ENCODE measurements around the gene AMPD3. TPM values are rescaled to one million over a fixed set of nuclear protein-coding genes. Genes with fewer than 3 reads are reported as not detected.
A peak's percentile ranks its signal among the peaks of the same experiment; 100 is the strongest.

Gene AMPD3
- total and polyA plus RNA-seq, 12 donors = 0.59 to 8.7 (median 2.4) TPM

DNA sequence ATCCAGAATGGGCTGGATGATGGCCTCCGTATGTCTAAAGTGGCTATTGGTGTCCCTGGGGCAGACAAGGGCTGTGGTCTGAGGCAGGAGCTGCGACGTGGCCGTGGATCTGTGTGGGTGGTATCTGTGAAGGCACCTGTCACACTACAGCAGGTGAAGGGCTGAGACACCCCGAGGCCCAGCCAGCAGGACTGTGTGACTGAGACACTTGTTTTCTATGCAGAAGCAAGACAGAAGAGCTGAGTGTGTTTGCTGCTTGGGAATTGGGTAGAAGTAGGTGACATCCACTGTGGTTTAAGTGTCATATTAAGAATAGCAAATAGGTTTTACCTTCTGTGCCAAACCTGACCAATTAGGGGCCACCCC, 35.0 kb downstream of the AMPD3 start:
- intact Hi-C loops (cut with DNase I) = no loop called here
- H3K4me1 ChIP-seq = peaks cover 0 to 23% (median 9%) of the 10 kb centered on the region in 9 donors
- no peak for DNase-seq
- no peaks in the 10 kb centered on the region for H3K27me3 ChIP-seq
- H3K9me3 ChIP-seq = no peaks in the 10 kb centered on the region
- TF ChIP-seq, protein P1, sequence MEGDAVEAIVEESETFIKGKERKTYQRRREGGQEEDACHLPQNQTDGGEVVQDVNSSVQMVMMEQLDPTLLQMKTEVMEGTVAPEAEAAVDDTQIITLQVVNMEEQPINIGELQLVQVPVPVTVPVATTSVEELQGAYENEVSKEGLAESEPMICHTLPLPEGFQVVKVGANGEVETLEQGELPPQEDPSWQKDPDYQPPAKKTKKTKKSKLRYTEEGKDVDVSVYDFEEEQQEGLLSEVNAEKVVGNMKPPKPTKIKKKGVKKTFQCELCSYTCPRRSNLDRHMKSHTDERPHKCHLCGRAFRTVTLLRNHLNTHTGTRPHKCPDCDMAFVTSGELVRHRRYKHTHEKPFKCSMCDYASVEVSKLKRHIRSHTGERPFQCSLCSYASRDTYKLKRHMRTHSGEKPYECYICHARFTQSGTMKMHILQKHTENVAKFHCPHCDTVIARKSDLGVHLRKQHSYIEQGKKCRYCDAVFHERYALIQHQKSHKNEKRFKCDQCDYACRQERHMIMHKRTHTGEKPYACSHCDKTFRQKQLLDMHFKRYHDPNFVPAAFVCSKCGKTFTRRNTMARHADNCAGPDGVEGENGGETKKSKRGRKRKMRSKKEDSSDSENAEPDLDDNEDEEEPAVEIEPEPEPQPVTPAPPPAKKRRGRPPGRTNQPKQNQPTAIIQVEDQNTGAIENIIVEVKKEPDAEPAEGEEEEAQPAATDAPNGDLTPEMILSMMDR (IDR thresholded peaks at IDR 0.05) = no peak
- no peak overlapping the region for H3K4me3 ChIP-seq
- H3K36me3 ChIP-seq = peaks cover 0 to 72% (median 0%) of the 10 kb centered on the region in 9 donors
- ATAC-seq = no peak
- 92 to 97% methylated on average over 5 of the region's 5 CpGs for WGBS, 2 donors
- peak overlapping the region in 3 of 10 donors; percentile 8 to 69 (median 26) for H3K27ac ChIP-seq

DNA sequence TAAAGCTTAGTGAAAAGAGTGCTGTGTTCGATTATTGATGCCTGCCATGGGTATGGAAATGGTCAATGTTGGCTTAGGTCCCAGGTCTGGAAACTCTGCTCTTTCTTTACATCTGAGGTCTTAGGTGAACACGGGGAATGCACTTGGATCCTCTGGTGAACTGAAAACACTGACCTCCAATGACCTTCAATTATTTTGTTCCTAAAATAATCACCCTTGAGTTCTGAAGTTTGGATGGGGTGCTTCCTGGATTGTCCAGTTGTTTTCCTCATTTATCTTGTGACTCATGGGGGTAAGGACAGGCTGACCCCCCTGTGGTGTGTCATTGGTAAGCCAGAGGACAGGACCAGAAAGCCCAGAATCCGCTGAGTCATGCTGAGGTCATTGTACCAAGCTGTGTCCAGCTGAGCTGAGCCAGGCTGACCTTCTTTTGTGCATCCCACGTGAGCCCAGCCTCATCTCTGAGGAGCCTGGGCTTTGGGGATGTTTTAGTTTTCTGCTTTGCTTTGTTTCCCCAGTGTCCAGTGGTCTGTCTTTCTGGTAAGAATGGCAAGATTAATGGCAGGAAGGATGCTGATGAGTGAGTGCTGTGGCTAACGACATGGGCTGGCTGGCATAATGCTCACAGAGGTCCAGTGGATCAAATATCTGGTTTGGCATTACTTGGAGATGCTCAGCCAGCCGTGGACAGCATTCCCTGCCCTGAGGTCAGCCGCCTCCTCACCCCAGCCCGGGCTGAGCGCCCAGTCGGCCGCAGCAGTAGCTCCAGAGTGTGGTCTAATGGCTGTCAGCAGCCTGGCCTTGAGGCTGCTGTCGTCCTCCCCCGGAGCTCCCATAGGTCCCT, 35.6 kb downstream of the AMPD3 start:
- H3K36me3 ChIP-seq = peaks cover 0 to 72% (median 0%) of the 10 kb centered on the region in 9 donors
- TF ChIP-seq, protein P1 (IDR thresholded peaks at IDR 0.05) = no peak
- peak; percentile 78 to 95 (median 86) for ATAC-seq
- H3K4me1 ChIP-seq = peaks cover 0 to 23% (median 9%) of the 10 kb centered on the region in 9 donors
- intact Hi-C loops (cut with DNase I) = no loop called here
- no peak overlapping the region for H3K4me3 ChIP-seq
- DNase-seq = peak; percentile 46 to 57
- whole genome bisulfite sequencing, 2 donors = 63 to 69% methylated on average over 13 of the region's 13 CpGs
- peak overlapping the region in 4 of 10 donors; percentile 26 to 69 (median 45) for H3K27ac ChIP-seq
- H3K9me3 ChIP-seq = no peaks in the 10 kb centered on the region
- H3K27me3 ChIP-seq = no peaks in the 10 kb centered on the region

DNA sequence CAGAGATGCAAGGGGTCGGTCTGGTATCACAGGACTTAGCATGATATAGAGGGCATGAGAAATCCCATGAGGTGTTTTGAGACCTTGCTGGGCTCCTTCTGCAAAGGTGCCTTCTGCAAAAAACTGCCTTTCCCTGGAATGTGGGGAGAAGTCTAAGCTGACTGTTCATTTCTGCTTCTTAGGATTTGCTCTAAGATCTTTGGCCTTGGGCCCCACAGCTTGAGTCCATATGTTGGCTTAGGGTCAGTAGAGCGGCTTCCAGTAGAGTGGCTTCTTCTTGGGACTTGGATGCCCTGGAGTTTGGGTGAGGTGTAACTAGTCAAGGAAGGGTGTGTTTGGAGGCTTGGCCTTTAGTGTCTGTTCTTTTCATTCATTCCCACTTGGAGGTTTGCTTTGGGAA, 37.0 kb downstream of the AMPD3 start:
- no peak overlapping the region for H3K27ac ChIP-seq
- H3K36me3 ChIP-seq = peaks cover 0 to 71% (median 0%) of the 10 kb centered on the region in 9 donors
- 93 to 99% methylated on average over 2 of the region's 2 CpGs for WGBS, 2 donors
- TF ChIP-seq, protein P1 (IDR thresholded peaks at IDR 0.05) = no peak
- H3K4me3 ChIP-seq = no peak overlapping the region
- H3K27me3 ChIP-seq = no peaks in the 10 kb centered on the region
- no peak for ATAC-seq
- DNase-seq = no peak
- peaks cover 0 to 23% (median 9%) of the 10 kb centered on the region in 9 donors for H3K4me1 ChIP-seq
- intact Hi-C loops (cut with DNase I) = no loop called here
- no peaks in the 10 kb centered on the region for H3K9me3 ChIP-seq

GRCh38 chr11:10493041-10493663, 38.1 kb downstream of the AMPD3 start:
- WGBS, 2 donors = 95 to 98% methylated on average over 18 of the region's 18 CpGs
- TF ChIP-seq, protein P1 (IDR thresholded peaks at IDR 0.05) = no peak
- intact Hi-C loops (cut with DNase I) = no loop called here
- peaks cover 0 to 23% (median 9%) of the 10 kb centered on the region in 9 donors for H3K4me1 ChIP-seq
- H3K4me3 ChIP-seq = no peak overlapping the region
- DNase-seq (no peak), ATAC-seq (no peak)
- H3K27me3 ChIP-seq = no peaks in the 10 kb centered on the region
- H3K9me3 ChIP-seq = no peaks in the 10 kb centered on the region
- no peak overlapping the region for H3K27ac ChIP-seq
- H3K36me3 ChIP-seq = peaks cover 0 to 69% (median 0%) of the 10 kb centered on the region in 9 donors
